IMR-90 (cell line): Measurements from ENCODE around the gene SLC38A1. TPM values are rescaled to one million over a fixed set of nuclear protein-coding genes. Genes with fewer than 3 reads are reported as not detected.
A peak's percentile ranks its signal among the peaks of the same experiment; 100 is the strongest.

ENCODE experiments used
- ATAC-seq: fragments of 200-7000 bp; cut with Tn5 transposase; 2 replicates; pipeline ENCODE4 v1.9.1; 2020; ENCODE audit warnings: low read depth, mild to moderate bottlenecking, moderate library complexity
- BruUV-seq: library from RNA; stranded (reverse); fragments of 400-500 nt; replicated peaks from 2 replicates; lab custom pipeline; 2021; lab: Mats Ljungman, UMichigan
- CTCF ChIA-PET: fragments of 300-600 bp; formaldehyde crosslinking; extraction: SDS; loops from one replicate; lab custom pipeline; 2021; ENCODE audit warnings: antibody characterized with exemption; lab: Yijun Ruan, JAX
- POLR2A ChIA-PET: fragments of 300-600 bp; sonication (Branson Sonifier 250); formaldehyde crosslinking; loops from one replicate; lab custom pipeline; 2022; ENCODE audit warnings: antibody characterized with exemption; ENCODE audit not compliant: unreplicated experiment; lab: Charles Lee
- DNase-seq: peaks from one replicate; pipeline ENCODE4 v3.0.0; 2013
- H2AFZ ChIP-seq: replicated peaks from 2 replicates; pipeline ENCODE3; 2013; ENCODE audit warnings: low read length, mild to moderate bottlenecking; ENCODE audit not compliant: poor library complexity
- H2AK5ac ChIP-seq: 2 replicates; pipeline ENCODE4 v1.6.1; 2013; ENCODE audit warnings: low read depth, low read length, inconsistent platforms
- H2AK9ac ChIP-seq: replicated peaks from 2 replicates; pipeline ENCODE3; 2013; ENCODE audit warnings: mild to moderate bottlenecking, low read depth, low read length, moderate library complexity; ENCODE audit not compliant: poor library complexity
- H2BK120ac ChIP-seq: 2 replicates; pipeline ENCODE4 v1.6.1; 2013; ENCODE audit warnings: low read depth, low read length, inconsistent platforms
- H2BK15ac ChIP-seq: 3 replicates; pipeline ENCODE4 v1.6.1; 2013; ENCODE audit warnings: low read depth, low read length, inconsistent platforms
- H2BK20ac ChIP-seq: 2 replicates; pipeline ENCODE4 v1.6.1; 2013; ENCODE audit warnings: low read depth, mild to moderate bottlenecking, inconsistent platforms, low read length, moderate library complexity
- H2BK5ac ChIP-seq: 2 replicates; pipeline ENCODE4 v1.6.1; 2013; ENCODE audit warnings: mild to moderate bottlenecking, low read depth, low read length, inconsistent platforms; ENCODE audit not compliant: poor library complexity, severe bottlenecking
- H3K14ac ChIP-seq: replicated peaks from 2 replicates; pipeline ENCODE4 v1.6.1; 2013; ENCODE audit warnings: low read depth, low read length, inconsistent platforms
- H3K18ac ChIP-seq: 2 replicates; pipeline ENCODE4 v1.6.1; 2013; ENCODE audit warnings: low read depth, low read length, control low read depth
- H3K23ac ChIP-seq: 2 replicates; pipeline ENCODE4 v1.6.1; 2013; ENCODE audit warnings: low read depth, low read length, inconsistent platforms
- H3K27ac ChIP-seq: 2 replicates; pipeline ENCODE4 v1.5.1; 2013; ENCODE audit warnings: mild to moderate bottlenecking, control low read depth, low read length; ENCODE audit not compliant: insufficient read depth
- H3K27me3 ChIP-seq: 2 replicates; pipeline ENCODE4 v1.6.1; 2013; ENCODE audit warnings: low read length; ENCODE audit not compliant: control insufficient read depth, insufficient read depth
- H3K36me3 ChIP-seq: 2 replicates; pipeline ENCODE4 v1.6.1; 2013; ENCODE audit warnings: low read length, mixed read lengths; ENCODE audit not compliant: control insufficient read depth, insufficient read depth
- H3K4ac ChIP-seq: 2 replicates; pipeline ENCODE4 v1.6.1; 2013; ENCODE audit warnings: low read depth, low read length, inconsistent platforms
- H3K4me1 ChIP-seq: 2 replicates; pipeline ENCODE4 v1.6.1; 2013; ENCODE audit warnings: low read length, mixed read lengths; ENCODE audit not compliant: control insufficient read depth, insufficient read depth
- H3K4me2 ChIP-seq: 2 replicates; pipeline ENCODE4 v1.6.1; 2013; ENCODE audit warnings: low read depth, mild to moderate bottlenecking, control low read depth, low read length, moderate library complexity
- H3K4me3 ChIP-seq: 2 replicates; pipeline ENCODE4 v1.5.1; 2013; ENCODE audit warnings: low read depth, mild to moderate bottlenecking, control low read depth, low read length, moderate library complexity; ENCODE audit not compliant: insufficient read depth
- H3K56ac ChIP-seq: 2 replicates; pipeline ENCODE4 v1.6.1; 2013; ENCODE audit warnings: low read length, inconsistent platforms; ENCODE audit not compliant: insufficient read depth; ENCODE audit errors: extremely low read depth
- H3K79me1 ChIP-seq, 2 experiments: 2 replicates each; pipeline ENCODE4 v1.6.1; 2013; ENCODE audit warnings: low read length in 2 of 2, inconsistent platforms in 1 of 2, low read depth in 1 of 2
- H3K9ac ChIP-seq: 2 replicates; pipeline ENCODE4 v1.6.1; 2013; ENCODE audit warnings: low read depth, low read length, control low read depth
- H3K9me1 ChIP-seq: 2 replicates; pipeline ENCODE4 v1.6.1; 2013; ENCODE audit warnings: low read length, inconsistent platforms; ENCODE audit not compliant: insufficient read depth
- H3K9me3 ChIP-seq: 2 replicates; pipeline ENCODE4 v1.6.1; 2013; ENCODE audit warnings: low read length; ENCODE audit not compliant: control insufficient read depth, insufficient read depth
- H4K20me1 ChIP-seq: 2 replicates; pipeline ENCODE4 v1.6.1; 2013; ENCODE audit warnings: low read length, inconsistent platforms; ENCODE audit not compliant: insufficient read depth
- H4K5ac ChIP-seq: 2 replicates; pipeline ENCODE4 v1.6.1; 2013; ENCODE audit warnings: mild to moderate bottlenecking, low read depth, low read length, control low read depth
- H4K8ac ChIP-seq, 2 experiments: 2 replicates each; pipeline ENCODE4 v1.6.1; 2013; ENCODE audit warnings: low read depth in 2 of 2, low read length in 2 of 2, control low read depth in 1 of 2, inconsistent platforms in 1 of 2
- H4K91ac ChIP-seq: 2 replicates; pipeline ENCODE4 v1.6.1; 2013; ENCODE audit warnings: low read depth, low read length, inconsistent platforms; ENCODE audit not compliant: insufficient read depth
- BHLHE40 ChIP-seq: fragments of 150-350 bp; IDR thresholded peaks from 2 replicates; pipeline ENCODE4 v1.6.1; 2016; ENCODE audit warnings: mild to moderate bottlenecking, low read depth, low read length
- CEBPB ChIP-seq: IDR thresholded peaks from 2 replicates; pipeline ENCODE4 v1.6.1; 2012; ENCODE audit warnings: low read depth, low read length, improper control_type of control experiment
- CHD1 ChIP-seq: IDR thresholded peaks from 2 replicates; pipeline ENCODE4 v1.6.1; 2012; ENCODE audit warnings: low read depth, low read length, improper control_type of control experiment
- CTCF ChIP-seq: conservative IDR thresholded peaks from 2 replicates; pipeline ENCODE4 v1.5.1; 2012; ENCODE audit warnings: mild to moderate bottlenecking, low read depth, low read length, improper control_type of control experiment
- ELK1 ChIP-seq: fragments of 150-350 bp; IDR thresholded peaks from 2 replicates; pipeline ENCODE4 v1.6.1; 2016; ENCODE audit warnings: low read depth, mild to moderate bottlenecking, low read length, moderate library complexity, borderline replicate concordance
- FOS ChIP-seq: fragments of 150-350 bp; IDR thresholded peaks from 2 replicates; pipeline ENCODE4 v1.6.1; 2016; ENCODE audit warnings: low read depth, low read length
- MAFK ChIP-seq: IDR thresholded peaks from 2 replicates; pipeline ENCODE4 v1.6.1; 2012; ENCODE audit warnings: low read depth, low read length, improper control_type of control experiment
- MAZ ChIP-seq: IDR thresholded peaks from 2 replicates; pipeline ENCODE4 v1.6.1; 2012; ENCODE audit warnings: low read depth, mild to moderate bottlenecking, low read length, improper control_type of control experiment, moderate library complexity, borderline replicate concordance
- MXI1 ChIP-seq: IDR thresholded peaks from 2 replicates; pipeline ENCODE4 v1.6.1; 2012; ENCODE audit warnings: low read depth, mild to moderate bottlenecking, low read length, moderate library complexity, borderline replicate concordance
- NFE2L2 ChIP-seq: fragments of 150-350 bp; IDR thresholded peaks from 2 replicates; pipeline ENCODE4 v1.6.1; 2016; ENCODE audit warnings: low read depth, mild to moderate bottlenecking, low read length
- POLR2A ChIP-seq: IDR thresholded peaks from 2 replicates; pipeline ENCODE4 v1.6.1; 2012; ENCODE audit warnings: mild to moderate bottlenecking, low read depth, low read length
- RAD21 ChIP-seq: IDR thresholded peaks from 2 replicates; pipeline ENCODE4 v1.6.1; 2012; ENCODE audit warnings: low read length, improper control_type of control experiment
- RCOR1 ChIP-seq: IDR thresholded peaks from 2 replicates; pipeline ENCODE4 v1.6.1; 2012; ENCODE audit warnings: mild to moderate bottlenecking, low read length, improper control_type of control experiment; ENCODE audit not compliant: insufficient replicate concordance
- RFX5 ChIP-seq: IDR thresholded peaks from 2 replicates; pipeline ENCODE4 v1.8.0; 2012; ENCODE audit warnings: low read depth, mild to moderate bottlenecking, low read length, moderate library complexity
- SMC3 ChIP-seq: fragments of 150-350 bp; IDR thresholded peaks from 2 replicates; pipeline ENCODE4 v1.6.1; 2016; ENCODE audit warnings: low read depth, mild to moderate bottlenecking, antibody characterized with exemption, low read length, moderate library complexity
- USF2 ChIP-seq: fragments of 150-350 bp; IDR thresholded peaks from 2 replicates; pipeline ENCODE4 v1.6.1; 2017; ENCODE audit warnings: mild to moderate bottlenecking, antibody characterized with exemption, low read length, low read depth
- WGBS, 2 experiments: methylation state at CpG; one replicate each; pipeline versions ENCODE4 v1.1.5 to v1.1.7; 2013; ENCODE audit warnings: missing lambda C conversion rate in 2 of 2; ENCODE audit not compliant: insufficient read length in 1 of 2; ENCODE audit errors: extremely low coverage in 2 of 2; 5-methylcytosine and 5-hydroxymethylcytosine counted together
- dilution Hi-C: fragments of 300-500 bp; cut with HindIII; formaldehyde crosslinking; loops from one replicate; pipeline ENCODE4 v1.14.3; 2018; ENCODE audit warnings: low sequenced_read_pairs; ENCODE audit not compliant: unreplicated experiment
- in situ Hi-C: fragments of 300-500 bp; cut with MboI; formaldehyde crosslinking; loops from 3 replicates; pipeline ENCODE4 v1.14.3; 2019; ENCODE audit warnings: low sequenced_read_pairs, inconsistent platforms, mixed read lengths
- intact Hi-C: fragments of 100-400 bp; cut with micrococcal nuclease; formaldehyde crosslinking; loops from 2 replicates; pipeline ENCODE4 v1.10.0; 2022
- polyA plus RNA-seq, 3 experiments: library from polyadenylated mRNA; depleted of rRNA; stranded (reverse); fragments of >200 nt; gene quantifications; 2 replicates each; pipeline ENCODE4 v1.2.3, GENCODE V29; 2012; ENCODE audit warnings: low replicate concordance in 1 of 3
- total RNA-seq: library from RNA; depleted of rRNA; stranded (reverse); fragments of >200 nt; gene quantifications from 2 replicates; pipeline ENCODE4 v1.2.3, GENCODE V29; 2012

The SLC38A1 gene
- total and polyA plus RNA-seq, 2 of the 4 experiments (the other 2 are of a cell fraction) = 22.8 to 61.5 TPM

GRCh38 chr12:46224386-46224785, 44.5 kb downstream of the SLC38A1 start:
- no peak overlapping the region for H3K4me3 ChIP-seq
- H3K14ac ChIP-seq = no peak overlapping the region
- no peak overlapping the region for H2BK15ac ChIP-seq
- H2BK20ac ChIP-seq = no peak overlapping the region
- no peak overlapping the region for H2AFZ ChIP-seq
- dilution Hi-C loops (no loop called here), in situ Hi-C loops (no loop called here), intact Hi-C loops (loop anchor here (5.0 kb wide), 1 partner anchor 38 kb away; no protein-coding TSS in a partner anchor)
- H3K9me1 ChIP-seq = peaks cover 22% of the 10 kb centered on the region
- DNase-seq (peak; percentile 39), ATAC-seq (peak; percentile 68)
- H2BK120ac ChIP-seq = no peak overlapping the region
- no peak overlapping the region for H4K91ac ChIP-seq
- H3K23ac ChIP-seq = peak overlapping the region; percentile 20; the same call in 1 of the 2 replicates
- no peak for TF ChIP-seq MXI1
- no peak for TF ChIP-seq RFX5
- no peak for TF ChIP-seq ELK1
- TF ChIP-seq BHLHE40 = no peak
- no peak for TF ChIP-seq FOS
- TF ChIP-seq CEBPB = no peak
- TF ChIP-seq CTCF = no peak
- no peak for TF ChIP-seq POLR2A
- TF ChIP-seq USF2 = no peak
- TF ChIP-seq MAFK = no peak
- no peak for TF ChIP-seq MAZ
- no peak for TF ChIP-seq SMC3
- TF ChIP-seq NFE2L2 = no peak
- no peak for TF ChIP-seq RAD21
- no peak for TF ChIP-seq RCOR1
- TF ChIP-seq CHD1 = no peak
- CTCF ChIA-PET = no interaction called here
- peaks cover 18 to 69% of the 10 kb centered on the region in 2 experiments for H3K79me1 ChIP-seq
- H2BK5ac ChIP-seq = no peak overlapping the region
- H3K4me1 ChIP-seq = peaks cover 8% of the 10 kb centered on the region
- H3K4ac ChIP-seq = no peak overlapping the region
- no peak overlapping the region for H3K56ac ChIP-seq
- H3K18ac ChIP-seq = no peak overlapping the region
- no peak overlapping the region for H3K4me2 ChIP-seq
- no peak overlapping the region for H4K5ac ChIP-seq
- no peak overlapping the region for H3K27ac ChIP-seq
- peaks cover 18% of the 10 kb centered on the region; the same call in 1 of the 2 replicates for H4K20me1 ChIP-seq
- no peak overlapping the region for H3K9ac ChIP-seq
- H3K36me3 ChIP-seq = peaks cover 23% of the 10 kb centered on the region
- H3K9me3 ChIP-seq = no peaks in the 10 kb centered on the region
- WGBS, 2 experiments = no CpG with 5 or more reads among the region's 1 CpG
- H2AK9ac ChIP-seq = no peak overlapping the region
- no peaks in the 10 kb centered on the region for H3K27me3 ChIP-seq
- no peak overlapping the region for H2AK5ac ChIP-seq
- no TSS peak for BruUV-seq
- no peak overlapping the region for H4K8ac ChIP-seq
- POLR2A ChIA-PET = no interaction called here
